Large intestine (tissue), 3 donors: ENCODE measurements around the gene DERA. TPM values are rescaled to one million over a fixed set of nuclear protein-coding genes. Genes with fewer than 3 reads are reported as not detected.
"Not testable (repeated sequence)": the region's sequence is repeated elsewhere in the genome, so short reads cannot be mapped to it uniquely, and the experiment has no call there.

Experiments used
- DNase-seq, 2 donors: peaks; one replicate each; pipeline versions ENCODE4 v3.0.0 to v3.0.0-alpha.2; 2013
- H3K27ac ChIP-seq: one replicate; pipeline ENCODE4 v1.5.1; 2013; ENCODE audit warnings: low read length
- H3K27me3 ChIP-seq: 2 replicates; pipeline ENCODE4 v1.6.1; 2013; ENCODE audit warnings: low read length; ENCODE audit not compliant: control insufficient read depth, insufficient read depth
- H3K36me3 ChIP-seq: 2 replicates; pipeline ENCODE4 v1.6.1; 2013; ENCODE audit warnings: low read length; ENCODE audit not compliant: control insufficient read depth, insufficient read depth
- H3K4me1 ChIP-seq: one replicate; pipeline ENCODE4 v1.6.1; 2013; ENCODE audit warnings: low read length; ENCODE audit not compliant: control insufficient read depth, insufficient read depth
- H3K4me3 ChIP-seq: one replicate; pipeline ENCODE4 v1.5.1; 2013; ENCODE audit warnings: low read length
- H3K9me3 ChIP-seq: one replicate; pipeline ENCODE4 v1.6.1; 2013; ENCODE audit warnings: mild to moderate bottlenecking, low read depth, low read length, moderate library complexity; ENCODE audit not compliant: control insufficient read depth
- WGBS: methylation state at CpG from one replicate; pipeline ENCODE4 v1.1.5; 2013; ENCODE audit warnings: low lambda C conversion rate; ENCODE audit not compliant: insufficient coverage; 5-methylcytosine and 5-hydroxymethylcytosine counted together
- polyA plus RNA-seq: library from polyadenylated mRNA; unstranded; fragments of 120-200 nt; gene quantifications from one replicate; pipeline ENCODE4 v1.2.1, GENCODE V29; 2013

Gene DERA
- polyA plus RNA-seq, 1 donor = 68.0 TPM

GRCh38 chr12:15932327-15932726 lies 21.2 kb downstream of the DERA start:
- H3K4me1 ChIP-seq = no peaks in the 10 kb centered on the region
- no peak for DNase-seq
- H3K9me3 ChIP-seq = no peaks in the 10 kb centered on the region
- H3K27me3 ChIP-seq = no peaks in the 10 kb centered on the region
- H3K4me3 ChIP-seq = no peak overlapping the region
- no CpG with 5 or more reads among the region's 1 CpG for WGBS
- H3K36me3 ChIP-seq = peaks cover 5% of the 10 kb centered on the region
- no peak overlapping the region for H3K27ac ChIP-seq

- Histone ChIP-seq H3K27ac (no peak overlapping the region), H3K36me3 (peaks cover 5% of the 10 kb centered on the region), H3K4me3 (no peak overlapping the region), H3K9me3 (no peaks in the 10 kb centered on the region), H3K4me1 (no peaks in the 10 kb centered on the region), H3K27me3 (no peaks in the 10 kb centered on the region)
- 100% methylated on average over 2 of the region's 3 CpGs for WGBS
- DNase-seq = no peak
These were observed 21.8 kb downstream of the DERA start for GRCh38 chr12:15932971-15933370.

GRCh38 chr12:15933751-15934150 lies 22.6 kb downstream of the DERA start:
- no peak overlapping the region for H3K27ac ChIP-seq
- no CpG with 5 or more reads among the region's 3 CpGs for WGBS
- H3K4me3 ChIP-seq = no peak overlapping the region
- no peak for DNase-seq
- no peaks in the 10 kb centered on the region for H3K4me1 ChIP-seq
- H3K9me3 ChIP-seq = no peaks in the 10 kb centered on the region
- no peaks in the 10 kb centered on the region for H3K27me3 ChIP-seq
- H3K36me3 ChIP-seq = peaks cover 5% of the 10 kb centered on the region

GRCh38 chr12:15936751-15937150 lies 25.6 kb downstream of the DERA start:
- 100% methylated on average over 1 of the region's 3 CpGs for WGBS
- H3K27me3 ChIP-seq = no peaks in the 10 kb centered on the region

GRCh38 chr12:15937902-15938301 lies 26.8 kb downstream of the DERA start:
- Histone ChIP-seq H3K9me3 (no peaks in the 10 kb centered on the region), H3K36me3 (peaks cover 2% of the 10 kb centered on the region), H3K27me3 (no peaks in the 10 kb centered on the region), H3K27ac (no peak overlapping the region), H3K4me1 (no peaks in the 10 kb centered on the region), H3K4me3 (no peak overlapping the region)
- no peak for DNase-seq

More at GRCh38 chr12:15936751-15937150, 25.6 kb downstream of the DERA start:
- no peak for DNase-seq
- H3K27ac ChIP-seq = no peak overlapping the region
- H3K36me3 ChIP-seq = peaks cover 2% of the 10 kb centered on the region
- no peaks in the 10 kb centered on the region for H3K9me3 ChIP-seq
- no peaks in the 10 kb centered on the region for H3K4me1 ChIP-seq
- H3K4me3 ChIP-seq = no peak overlapping the region

- H3K27ac ChIP-seq = no peak overlapping the region
- no CpG with 5 or more reads among the region's 1 CpG for WGBS
- no peaks in the 10 kb centered on the region for H3K4me1 ChIP-seq
- no peak overlapping the region for H3K4me3 ChIP-seq
- H3K36me3 ChIP-seq = peaks cover 2% of the 10 kb centered on the region
- H3K9me3 ChIP-seq = no peaks in the 10 kb centered on the region
- no peaks in the 10 kb centered on the region for H3K27me3 ChIP-seq
- DNase-seq = no peak
These were observed 28.0 kb downstream of the DERA start for GRCh38 chr12:15939111-15939510.

- no peak overlapping the region for H3K27ac ChIP-seq
- no CpG with 5 or more reads among the region's 5 CpGs for WGBS
- H3K4me1 ChIP-seq = no peaks in the 10 kb centered on the region
- H3K36me3 ChIP-seq = no peaks in the 10 kb centered on the region
- no peak for DNase-seq
- H3K27me3 ChIP-seq = no peaks in the 10 kb centered on the region
- no peaks in the 10 kb centered on the region for H3K9me3 ChIP-seq
- H3K4me3 ChIP-seq = no peak overlapping the region
These were observed 31.3 kb downstream of the DERA start for GRCh38 chr12:15942475-15942874.

- H3K27ac ChIP-seq, H3K27me3 ChIP-seq, H3K36me3 ChIP-seq, H3K4me3 ChIP-seq, H3K4me1 ChIP-seq, H3K9me3 ChIP-seq, DNase-seq: not testable (repeated sequence)
- WGBS = 100% methylated on average over 2 of the region's 5 CpGs
These were observed 32.4 kb downstream of the DERA start for GRCh38 chr12:15943519-15943918.

GRCh38 chr12:15948461-15948860 lies 37.3 kb downstream of the DERA start:
- not testable (repeated sequence) for H3K27me3 ChIP-seq, DNase-seq, H3K9me3 ChIP-seq, H3K27ac ChIP-seq, H3K4me1 ChIP-seq, H3K4me3 ChIP-seq, H3K36me3 ChIP-seq
- WGBS = 97% methylated on average over 5 of the region's 10 CpGs

- Histone ChIP-seq H3K27me3 (no peaks in the 10 kb centered on the region), H3K9me3 (no peaks in the 10 kb centered on the region), H3K4me3 (no peak overlapping the region), H3K36me3 (peaks cover 9% of the 10 kb centered on the region), H3K4me1 (no peaks in the 10 kb centered on the region), H3K27ac (no peak overlapping the region)
- DNase-seq = no peak
- 71% methylated on average over 1 of the region's 4 CpGs for WGBS
These were observed 44.1 kb downstream of the DERA start for GRCh38 chr12:15955281-15955680.

- no CpG with 5 or more reads among the region's 1 CpG for WGBS
- Histone ChIP-seq H3K27ac (no peak overlapping the region), H3K4me1 (no peaks in the 10 kb centered on the region), H3K4me3 (no peak overlapping the region), H3K27me3 (no peaks in the 10 kb centered on the region), H3K36me3 (peaks cover 16% of the 10 kb centered on the region), H3K9me3 (no peaks in the 10 kb centered on the region)
- DNase-seq = no peak
These were observed 44.9 kb downstream of the DERA start for GRCh38 chr12:15956010-15956409.
